Neutrophil (primary cell): ENCODE data around the gene ASIC1.

Source experiments
- H3K27ac ChIP-seq: fragments of 200-600 bp; sonication (generic); 2 replicates; pipeline ENCODE4 v1.5.1; 2016; ENCODE audit warnings: mild to moderate bottlenecking, moderate library complexity
- H3K27me3 ChIP-seq: fragments of 200-600 bp; sonication (generic); 2 replicates; pipeline ENCODE4 v1.6.0; 2016; ENCODE audit warnings: mild to moderate bottlenecking
- H3K36me3 ChIP-seq: fragments of 200-600 bp; sonication (generic); 2 replicates; pipeline ENCODE4 v1.5.1; 2017
- H3K4me1 ChIP-seq, 2 experiments: fragments of 200-600 bp in 1 of 2; sonication (generic) in 1 of 2; 1 replicate in 1 of 2; 2 replicates in 1 of 2; pipeline versions ENCODE4 v1.5.1 to v1.6.1; 2013 to 2016; ENCODE audit warnings: low read depth in 1 of 2, low read length in 1 of 2, mild to moderate bottlenecking in 1 of 2, moderate library complexity in 1 of 2; ENCODE audit not compliant: control insufficient read depth in 1 of 2, insufficient read depth in 1 of 2
- H3K4me3 ChIP-seq, 2 experiments: fragments of 200-600 bp in 1 of 2; sonication (generic) in 1 of 2; 1 replicate in 1 of 2; 2 replicates in 1 of 2; pipeline ENCODE4 v1.5.1; 2013 to 2016; ENCODE audit warnings: low read depth in 1 of 2, low read length in 1 of 2, mild to moderate bottlenecking in 1 of 2, moderate library complexity in 1 of 2
- H3K9me3 ChIP-seq: fragments of 200-600 bp; sonication (generic); 2 replicates; pipeline ENCODE4 v1.5.1; 2016
- CTCF ChIP-seq: fragments of 200-600 bp; sonication (generic); IDR thresholded peaks from 2 replicates; pipeline ENCODE4 v1.5.1; 2016; ENCODE audit warnings: antibody characterized with exemption

The ASIC1 gene

GRCh38 chr12:50038336-50038735 is 19.1 kb upstream of the ASIC1 start:
- H3K27ac ChIP-seq, result peak overlapping the region; percentile 48
- H3K9me3 ChIP-seq, result no peaks in the 10 kb centered on the region

GRCh38 chr12:50039151-50039835 is 18.1 kb upstream of the ASIC1 start:
- Histone ChIP-seq H3K4me3 (no peak overlapping the region), H3K4me1 (peaks cover 15 to 19% of the 10 kb centered on the region in 2 experiments), H3K27ac (no peak overlapping the region), H3K27me3 (no peaks in the 10 kb centered on the region), H3K9me3 (no peaks in the 10 kb centered on the region), H3K36me3 (no peaks in the 10 kb centered on the region)
- peak; percentile 80 for TF ChIP-seq CTCF

More at GRCh38 chr12:50038336-50038735, 19.1 kb upstream of the ASIC1 start:
- Histone ChIP-seq H3K27me3 (no peaks in the 10 kb centered on the region), H3K4me3 (no peak overlapping the region), H3K36me3 (no peaks in the 10 kb centered on the region), H3K4me1 (peaks cover 24 to 28% of the 10 kb centered on the region in 2 experiments)
- no peak for TF ChIP-seq CTCF

GRCh38 chr12:50040657-50041056 is 16.7 kb upstream of the ASIC1 start:
- Histone ChIP-seq H3K36me3 (no peaks in the 10 kb centered on the region), H3K27me3 (no peaks in the 10 kb centered on the region), H3K9me3 (no peaks in the 10 kb centered on the region), H3K4me1 (peaks cover 14 to 16% of the 10 kb centered on the region in 2 experiments), H3K27ac (no peak overlapping the region), H3K4me3 (no peak overlapping the region)
- TF ChIP-seq CTCF, result no peak

GRCh38 chr12:50041062-50041860 is 16.1 kb upstream of the ASIC1 start:
- no peak overlapping the region for H3K4me3 ChIP-seq
- H3K4me1 ChIP-seq, result peaks cover 14 to 16% of the 10 kb centered on the region in 2 experiments
- no peak for TF ChIP-seq CTCF
- H3K9me3 ChIP-seq, result no peaks in the 10 kb centered on the region
- no peaks in the 10 kb centered on the region for H3K36me3 ChIP-seq
- H3K27ac ChIP-seq, result no peak overlapping the region
- no peaks in the 10 kb centered on the region for H3K27me3 ChIP-seq

GRCh38 chr12:50041962-50042361 is 15.4 kb upstream of the ASIC1 start:
- Histone ChIP-seq H3K4me3 (no peak overlapping the region), H3K27me3 (no peaks in the 10 kb centered on the region), H3K4me1 (peaks cover 14 to 16% of the 10 kb centered on the region in 2 experiments), H3K27ac (no peak overlapping the region), H3K9me3 (no peaks in the 10 kb centered on the region), H3K36me3 (no peaks in the 10 kb centered on the region)
- TF ChIP-seq CTCF, result no peak
